ENCODE measurements around the gene ACTRT2.

Gene ACTRT2

DNA sequence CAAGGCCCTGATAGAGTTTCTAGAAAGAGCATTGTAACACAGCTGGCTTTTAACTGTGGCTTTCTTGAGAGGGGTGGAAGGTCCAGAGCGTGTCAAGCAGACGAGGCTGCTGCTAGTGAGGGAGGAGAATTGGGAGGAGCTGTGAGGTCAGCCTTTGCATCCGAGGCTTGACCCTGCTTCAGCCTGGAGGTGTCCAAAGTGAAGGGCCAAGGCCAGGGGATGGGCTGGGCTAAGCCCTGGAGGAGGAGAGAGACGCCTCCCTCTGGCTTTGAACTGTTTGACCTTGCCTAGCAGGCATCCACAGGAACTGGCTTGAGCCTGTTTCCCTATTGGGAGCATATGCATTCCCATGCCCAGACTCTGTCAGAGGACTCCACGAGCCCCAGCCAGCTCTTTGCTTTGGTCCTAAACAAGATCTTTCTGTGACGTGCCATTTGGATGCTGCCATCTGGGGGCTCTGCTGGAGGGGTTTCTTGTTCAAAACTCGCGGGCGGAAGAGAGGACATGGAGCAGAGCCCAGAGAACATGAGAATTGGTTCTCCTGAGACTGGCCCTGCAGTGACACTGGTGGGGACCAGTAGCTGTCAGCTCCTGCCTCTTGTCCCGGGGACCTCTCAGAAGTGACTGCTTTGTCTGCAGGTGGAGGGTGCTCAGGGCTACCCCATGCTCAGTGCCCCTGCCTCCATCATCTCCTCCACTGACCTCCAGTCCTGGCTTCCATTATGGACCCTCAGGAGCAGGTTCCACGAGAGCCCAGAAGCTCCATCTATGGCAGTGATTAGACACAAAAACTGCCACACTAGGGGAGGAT, 5.5 kb downstream of the ACTRT2 start:
- peaks cover 8 to 18% of the 10 kb centered on the region in 2 donors for H3K27me3 ChIP-seq (ENCODE audit: control insufficient read depth in 1 of 2, insufficient read depth in 2 of 2, low read length in 2 of 2)
- H3K9me3 ChIP-seq (ENCODE audit: control insufficient read depth in 1 of 2, low read length in 2 of 2): no peaks in the 10 kb centered on the region
- no peaks in the 10 kb centered on the region for H3K4me1 ChIP-seq (ENCODE audit: control insufficient read depth in 1 of 2, insufficient read depth in 2 of 2, low read length in 2 of 2)
- H3K4me3 ChIP-seq (ENCODE audit: low read depth in 1 of 2, low read length in 2 of 2): no peak overlapping the region
- H3K27ac ChIP-seq (ENCODE audit: low read depth, low read length): no peak overlapping the region
- no peaks in the 10 kb centered on the region for H3K36me3 ChIP-seq (ENCODE audit: control insufficient read depth in 1 of 2, insufficient read depth in 2 of 2, low read length in 2 of 2)
- H3K9ac ChIP-seq (ENCODE audit: low read depth in 1 of 2, low read length in 2 of 2): no peak overlapping the region

DNA sequence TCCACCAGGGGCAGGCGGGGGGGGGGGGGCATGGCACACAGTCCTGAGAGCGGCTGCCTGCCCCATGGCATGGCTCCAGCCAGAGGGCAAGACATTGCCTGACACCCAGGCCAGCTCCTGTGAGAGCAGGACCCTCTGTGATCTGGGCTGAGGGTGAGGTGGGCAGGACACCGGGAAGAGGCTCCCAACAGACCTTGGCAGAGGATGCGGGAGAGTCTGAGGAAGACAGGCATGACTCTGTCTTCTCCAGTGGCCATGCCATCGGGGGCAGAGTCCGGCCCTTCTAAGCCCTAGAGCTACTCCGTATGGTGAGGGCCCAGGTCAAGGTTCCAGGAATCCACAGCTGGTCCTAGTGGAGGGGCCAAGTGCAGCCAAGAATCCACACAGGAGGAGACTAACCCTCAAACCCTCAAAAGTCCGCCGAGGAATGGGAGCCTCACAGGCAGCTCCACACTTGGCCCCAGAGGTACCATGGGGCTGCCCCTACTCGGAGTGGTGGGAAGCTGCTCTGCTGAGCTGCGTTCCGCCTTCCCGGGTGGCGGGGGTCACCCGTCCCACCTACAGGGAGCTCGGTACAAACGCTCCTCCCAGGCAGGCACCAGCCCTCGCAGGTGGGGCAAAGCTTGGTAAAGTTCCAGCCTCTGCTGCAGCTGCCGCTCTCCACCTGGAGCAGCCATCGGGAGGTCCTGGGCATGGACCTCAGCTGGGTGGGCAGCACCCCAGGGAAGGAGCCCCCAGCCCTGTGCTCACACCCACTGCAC, 6.5 kb downstream of the ACTRT2 start:
- Histone ChIP-seq H3K4me3 (ENCODE audit: low read depth in 1 of 2, low read length in 2 of 2) (no peak overlapping the region), H3K9me3 (ENCODE audit: control insufficient read depth in 1 of 2, low read length in 2 of 2) (no peaks in the 10 kb centered on the region), H3K9ac (ENCODE audit: low read depth in 1 of 2, low read length in 2 of 2) (no peak overlapping the region), H3K27me3 (ENCODE audit: control insufficient read depth in 1 of 2, insufficient read depth in 2 of 2, low read length in 2 of 2) (peaks cover 8 to 18% of the 10 kb centered on the region in 2 donors), H3K4me1 (ENCODE audit: control insufficient read depth in 1 of 2, insufficient read depth in 2 of 2, low read length in 2 of 2) (no peaks in the 10 kb centered on the region), H3K36me3 (ENCODE audit: control insufficient read depth in 1 of 2, insufficient read depth in 2 of 2, low read length in 2 of 2) (no peaks in the 10 kb centered on the region), H3K27ac (ENCODE audit: low read depth, low read length) (no peak overlapping the region)

DNA sequence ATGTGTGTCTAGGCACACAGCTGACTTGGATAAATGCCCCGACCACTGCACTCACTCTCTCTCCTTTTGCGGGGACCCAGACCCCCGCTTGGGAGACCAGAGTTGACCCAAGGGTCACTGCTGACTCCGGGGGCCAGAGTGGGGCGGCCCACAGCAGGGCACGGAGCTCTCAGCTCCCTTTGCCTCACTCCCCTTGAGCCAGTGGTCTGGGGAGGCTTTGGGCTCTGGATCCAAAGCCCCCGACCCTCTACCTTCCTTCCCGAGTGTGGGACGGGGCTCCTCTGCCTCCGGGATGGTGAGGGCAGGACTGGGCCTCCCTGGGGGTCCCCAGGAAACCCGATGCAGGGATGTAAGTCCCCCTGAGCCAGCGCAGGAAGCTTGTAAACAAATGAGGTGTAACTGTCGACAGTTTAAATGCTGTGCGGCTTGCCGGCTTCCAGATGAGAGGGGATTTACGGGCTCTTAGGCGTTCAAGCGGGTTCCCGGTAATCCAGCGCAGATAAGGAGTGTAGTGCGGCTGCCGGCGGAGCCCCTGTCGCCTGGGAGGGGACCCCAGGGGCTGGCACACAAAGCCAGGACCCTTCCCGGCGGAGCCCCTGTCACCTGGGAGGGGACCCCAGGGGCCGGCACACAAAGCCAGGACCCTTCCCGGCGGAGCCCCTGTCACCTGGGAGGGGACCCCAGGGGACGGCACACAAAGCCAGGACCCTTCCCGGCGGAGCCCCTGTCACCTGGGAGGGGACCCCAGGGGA, 7.4 kb downstream of the ACTRT2 start:
- Histone ChIP-seq H3K9ac (ENCODE audit: low read depth in 1 of 2, low read length in 2 of 2) (no peak overlapping the region), H3K9me3 (ENCODE audit: control insufficient read depth in 1 of 2, low read length in 2 of 2) (no peaks in the 10 kb centered on the region), H3K36me3 (ENCODE audit: control insufficient read depth in 1 of 2, insufficient read depth in 2 of 2, low read length in 2 of 2) (no peaks in the 10 kb centered on the region), H3K4me1 (ENCODE audit: control insufficient read depth in 1 of 2, insufficient read depth in 2 of 2, low read length in 2 of 2) (no peaks in the 10 kb centered on the region), H3K27ac (ENCODE audit: low read depth, low read length) (no peak overlapping the region), H3K4me3 (ENCODE audit: low read depth in 1 of 2, low read length in 2 of 2) (no peak overlapping the region), H3K27me3 (ENCODE audit: control insufficient read depth in 1 of 2, insufficient read depth in 2 of 2, low read length in 2 of 2) (peaks cover 8 to 18% of the 10 kb centered on the region in 2 donors)

DNA sequence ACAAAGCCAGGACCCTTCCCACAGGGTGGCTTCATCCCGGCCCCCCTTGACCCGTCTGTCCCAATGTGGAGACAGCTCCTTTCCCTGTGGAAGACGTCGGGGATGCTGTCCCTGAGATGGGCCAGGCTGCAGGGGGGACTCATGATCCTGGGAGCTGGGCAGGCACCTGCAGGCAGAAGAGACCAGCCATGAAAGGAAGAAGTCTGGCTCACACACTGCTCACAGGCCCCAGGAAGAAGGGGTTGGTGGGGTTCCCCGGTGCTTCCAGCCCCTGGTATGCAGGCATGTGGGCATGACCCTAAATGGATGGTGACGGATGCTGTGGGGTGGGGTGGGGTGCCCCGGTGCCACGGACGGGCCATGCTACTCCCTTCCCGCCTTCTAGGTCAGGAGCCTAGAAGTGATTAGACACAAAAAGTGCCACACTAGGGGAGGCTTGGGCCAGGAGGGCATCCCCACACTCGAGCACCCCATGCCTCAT, 8.3 kb downstream of the ACTRT2 start:
- Histone ChIP-seq H3K27ac (ENCODE audit: low read depth, low read length) (no peak overlapping the region), H3K27me3 (ENCODE audit: control insufficient read depth in 1 of 2, insufficient read depth in 2 of 2, low read length in 2 of 2) (peaks cover 10 to 18% of the 10 kb centered on the region in 2 donors), H3K4me3 (ENCODE audit: low read depth in 1 of 2, low read length in 2 of 2) (no peak overlapping the region), H3K9ac (ENCODE audit: low read depth in 1 of 2, low read length in 2 of 2) (no peak overlapping the region), H3K4me1 (ENCODE audit: control insufficient read depth in 1 of 2, insufficient read depth in 2 of 2, low read length in 2 of 2) (no peaks in the 10 kb centered on the region), H3K36me3 (ENCODE audit: control insufficient read depth in 1 of 2, insufficient read depth in 2 of 2, low read length in 2 of 2) (no peaks in the 10 kb centered on the region), H3K9me3 (ENCODE audit: control insufficient read depth in 1 of 2, low read length in 2 of 2) (no peaks in the 10 kb centered on the region)

DNA sequence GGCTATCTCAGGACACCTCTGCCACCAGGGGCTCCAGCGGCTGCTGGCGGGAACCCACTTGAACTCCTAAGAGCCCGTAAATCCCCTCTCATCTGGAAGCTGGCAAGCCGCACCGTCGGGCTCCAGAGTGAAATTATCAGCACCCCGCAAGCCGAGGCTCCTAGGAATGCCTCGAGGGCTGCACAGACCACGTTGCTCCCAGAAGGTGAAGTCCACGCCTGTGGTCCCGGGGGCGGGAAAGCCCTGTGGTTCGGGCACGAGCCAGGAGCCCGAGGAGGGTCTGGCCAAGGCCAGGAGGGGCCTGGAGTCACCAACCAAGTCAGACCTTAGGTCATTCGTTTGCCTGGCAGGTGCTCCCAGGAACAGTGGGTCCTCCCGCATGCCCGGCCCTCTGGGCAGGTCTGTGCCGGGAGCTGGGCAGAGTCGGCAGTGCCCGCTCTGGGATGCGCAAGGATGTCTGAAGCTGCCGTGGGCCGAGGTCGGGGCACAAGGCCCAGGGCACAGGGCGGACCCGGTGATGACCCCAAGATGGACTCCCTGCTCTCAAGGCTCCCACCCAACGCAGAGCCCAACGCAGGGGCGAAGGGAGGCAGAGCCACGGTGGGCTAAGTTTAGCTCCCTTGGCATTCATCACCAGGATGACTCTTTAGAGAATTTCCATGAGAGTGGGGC, 8.9 kb downstream of the ACTRT2 start:
- no peak overlapping the region for H3K27ac ChIP-seq (ENCODE audit: low read depth, low read length)
- H3K27me3 ChIP-seq (ENCODE audit: control insufficient read depth in 1 of 2, insufficient read depth in 2 of 2, low read length in 2 of 2): peaks cover 12 to 18% of the 10 kb centered on the region in 2 donors
- no peak overlapping the region for H3K9ac ChIP-seq (ENCODE audit: low read depth in 1 of 2, low read length in 2 of 2)
- no peaks in the 10 kb centered on the region for H3K4me1 ChIP-seq (ENCODE audit: control insufficient read depth in 1 of 2, insufficient read depth in 2 of 2, low read length in 2 of 2)
- H3K4me3 ChIP-seq (ENCODE audit: low read depth in 1 of 2, low read length in 2 of 2): no peak overlapping the region
- H3K36me3 ChIP-seq (ENCODE audit: control insufficient read depth in 1 of 2, insufficient read depth in 2 of 2, low read length in 2 of 2): no peaks in the 10 kb centered on the region
- H3K9me3 ChIP-seq (ENCODE audit: control insufficient read depth in 1 of 2, low read length in 2 of 2): no peaks in the 10 kb centered on the region

DNA sequence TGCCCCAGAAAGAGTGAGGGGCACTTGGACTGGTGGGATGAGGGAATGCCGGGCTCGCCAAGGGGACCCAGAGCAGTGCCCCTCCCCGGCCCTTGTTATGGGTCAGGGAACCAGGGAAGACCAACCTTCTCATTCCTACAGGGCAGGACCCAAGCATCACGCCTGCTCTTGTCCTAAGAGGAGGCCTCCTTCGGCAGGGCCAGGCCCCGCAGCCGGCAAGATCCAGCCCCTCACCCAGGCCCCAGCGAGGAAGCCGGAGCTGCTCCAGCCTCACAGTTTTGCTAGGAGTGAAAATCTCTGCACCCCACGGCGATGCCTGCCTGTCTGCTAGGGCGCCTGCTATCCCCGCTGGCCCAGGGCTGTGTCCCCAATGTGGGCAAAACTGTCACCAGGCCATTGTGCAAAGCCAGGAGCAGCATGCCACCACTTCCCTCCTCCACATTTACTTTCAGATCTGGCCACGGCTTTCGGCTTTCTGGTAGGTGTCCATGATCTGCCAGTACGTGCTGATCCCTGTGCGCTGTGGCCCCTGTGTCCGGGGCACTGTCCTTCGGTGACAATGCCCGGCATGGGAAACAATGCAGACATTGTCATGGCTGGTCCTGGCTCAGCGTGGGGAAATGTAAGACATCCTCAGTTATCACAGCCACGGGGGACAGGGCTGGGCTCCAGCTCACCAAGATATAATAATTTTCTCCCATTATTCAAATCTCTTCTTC, 9.6 kb downstream of the ACTRT2 start:
- Histone ChIP-seq H3K27ac (ENCODE audit: low read depth, low read length) (no peak overlapping the region), H3K9me3 (ENCODE audit: control insufficient read depth in 1 of 2, low read length in 2 of 2) (no peaks in the 10 kb centered on the region), H3K36me3 (ENCODE audit: control insufficient read depth in 1 of 2, insufficient read depth in 2 of 2, low read length in 2 of 2) (no peaks in the 10 kb centered on the region), H3K27me3 (ENCODE audit: control insufficient read depth in 1 of 2, insufficient read depth in 2 of 2, low read length in 2 of 2) (peaks cover 12 to 18% of the 10 kb centered on the region in 2 donors), H3K9ac (ENCODE audit: low read depth in 1 of 2, low read length in 2 of 2) (no peak overlapping the region), H3K4me1 (ENCODE audit: control insufficient read depth in 1 of 2, insufficient read depth in 2 of 2, low read length in 2 of 2) (no peaks in the 10 kb centered on the region), H3K4me3 (ENCODE audit: low read depth in 1 of 2, low read length in 2 of 2) (no peak overlapping the region)

DNA sequence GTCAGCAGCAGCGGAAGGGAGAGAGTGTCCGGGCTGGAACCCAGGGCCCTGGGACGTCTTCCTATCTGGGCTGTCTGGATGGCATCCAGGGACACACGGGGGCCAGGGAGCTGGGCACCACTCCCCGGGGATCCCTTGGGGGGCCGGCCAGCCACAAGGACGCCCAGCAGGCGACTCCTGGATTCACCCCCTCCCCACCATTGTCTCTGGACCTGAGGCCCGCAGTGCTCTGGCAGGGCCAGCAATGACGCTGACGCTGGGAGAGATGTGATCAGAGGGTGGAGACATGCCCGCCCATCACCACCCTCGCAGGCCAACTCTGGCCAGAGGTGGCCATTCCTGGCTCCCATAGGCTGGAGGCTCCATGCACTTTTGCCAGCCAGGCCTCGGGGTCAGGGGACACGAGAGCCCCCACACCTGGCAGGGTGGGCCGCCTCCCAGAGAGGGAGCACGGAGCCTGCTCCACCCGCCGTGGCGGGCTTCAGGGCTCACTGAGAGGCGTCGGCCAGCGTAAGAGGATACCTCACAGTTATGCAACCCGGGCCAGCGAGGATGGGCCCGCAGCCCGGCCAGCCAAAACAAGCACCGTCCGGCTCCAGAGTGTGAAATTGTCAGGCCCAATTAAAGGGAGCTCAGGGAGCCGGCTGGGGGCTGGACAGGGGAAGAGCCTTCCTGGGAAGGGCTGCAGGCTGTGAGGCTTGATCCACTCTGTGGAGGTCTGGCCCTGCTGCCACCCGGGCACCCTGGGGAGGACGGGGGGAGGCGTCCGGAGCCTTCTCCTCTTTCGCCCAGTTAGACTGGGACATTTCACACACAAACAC, 10.3 kb downstream of the ACTRT2 start:
- Histone ChIP-seq H3K36me3 (ENCODE audit: control insufficient read depth in 1 of 2, insufficient read depth in 2 of 2, low read length in 2 of 2) (no peaks in the 10 kb centered on the region), H3K9me3 (ENCODE audit: control insufficient read depth in 1 of 2, low read length in 2 of 2) (no peaks in the 10 kb centered on the region), H3K27me3 (ENCODE audit: control insufficient read depth in 1 of 2, insufficient read depth in 2 of 2, low read length in 2 of 2) (peaks cover 12 to 18% of the 10 kb centered on the region in 2 donors), H3K4me3 (ENCODE audit: low read depth in 1 of 2, low read length in 2 of 2) (no peak overlapping the region), H3K4me1 (ENCODE audit: control insufficient read depth in 1 of 2, insufficient read depth in 2 of 2, low read length in 2 of 2) (no peaks in the 10 kb centered on the region), H3K9ac (ENCODE audit: low read depth in 1 of 2, low read length in 2 of 2) (no peak overlapping the region), H3K27ac (ENCODE audit: low read depth, low read length) (no peak overlapping the region)

DNA sequence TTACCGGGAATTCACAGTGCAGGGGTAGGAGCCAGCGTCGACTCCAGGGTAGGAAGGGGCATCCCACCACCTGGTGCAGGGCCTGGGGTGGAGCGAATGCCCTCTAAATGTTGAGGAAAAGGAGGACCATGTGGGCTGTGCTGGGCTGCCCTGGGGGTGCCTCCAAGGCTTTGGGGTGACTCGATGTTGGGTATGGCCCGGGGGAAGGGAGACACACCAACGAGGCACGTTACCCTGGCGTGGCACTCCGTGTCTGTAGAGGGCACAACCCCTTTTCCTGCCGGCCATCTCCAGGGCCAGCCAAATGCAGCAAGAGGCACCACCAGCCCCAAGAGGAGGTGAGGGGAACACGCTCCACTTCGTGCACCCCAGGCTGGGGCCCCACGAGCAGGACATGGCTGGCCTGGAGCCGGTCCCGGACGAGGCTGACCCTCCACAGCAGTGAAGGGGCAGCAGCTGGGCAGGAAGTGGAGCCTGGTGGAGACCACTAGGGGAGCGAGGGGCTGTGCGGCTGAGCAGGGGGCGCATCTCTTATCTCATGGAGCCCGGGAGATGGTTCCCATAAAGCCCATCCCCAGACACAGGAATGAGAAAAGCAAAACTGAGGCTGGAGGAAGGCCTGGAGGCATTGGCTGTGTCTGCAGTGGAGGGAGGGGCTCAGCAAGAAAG, 11.2 kb downstream of the ACTRT2 start:
- Histone ChIP-seq H3K36me3 (ENCODE audit: control insufficient read depth in 1 of 2, insufficient read depth in 2 of 2, low read length in 2 of 2) (no peaks in the 10 kb centered on the region), H3K27ac (ENCODE audit: low read depth, low read length) (no peak overlapping the region), H3K4me3 (ENCODE audit: low read depth in 1 of 2, low read length in 2 of 2) (no peak overlapping the region), H3K9me3 (ENCODE audit: control insufficient read depth in 1 of 2, low read length in 2 of 2) (no peaks in the 10 kb centered on the region), H3K4me1 (ENCODE audit: control insufficient read depth in 1 of 2, insufficient read depth in 2 of 2, low read length in 2 of 2) (no peaks in the 10 kb centered on the region), H3K27me3 (ENCODE audit: control insufficient read depth in 1 of 2, insufficient read depth in 2 of 2, low read length in 2 of 2) (peaks cover 12 to 18% of the 10 kb centered on the region in 2 donors), H3K9ac (ENCODE audit: low read depth in 1 of 2, low read length in 2 of 2) (no peak overlapping the region)
